ENCODE results near the gene ZNF140.
A peak's percentile ranks its signal among the peaks of the same experiment; 100 is the strongest.

ZNF140 gene

GRCh38 chr12:133130038-133130807 is 49.5 kb downstream of the ZNF140 start, which contains the start of the genes ZNF10 and ZNF891:
Gene ZNF10, plus strand, starts transcription at chr12:133130627. Its CDS starts 13,866 bp downstream, at chr12:133144493.
Gene ZNF891, minus strand, starts transcription at chr12:133130274. Its CDS starts 8,356 bp downstream, at chr12:133121918.
- DNase-seq (ENCODE audit: low read depth): peak; percentile 93

- no peak for DNase-seq (ENCODE audit: low read depth)
Observed at GRCh38 chr12:133130808-133131128, 50.0 kb downstream of the ZNF140 start.

- DNase-seq (ENCODE audit: low read depth): no peak
Observed at GRCh38 chr12:133135747-133136146, 55.0 kb downstream of the ZNF140 start.

- DNase-seq (ENCODE audit: low read depth): no peak
Observed at GRCh38 chr12:133145981-133146380, 65.3 kb downstream of the ZNF140 start.

- DNase-seq (ENCODE audit: low read depth): no peak
Observed at GRCh38 chr12:133156125-133156690, 75.5 kb downstream of the ZNF140 start.
